ENCODE data around the gene CBX3.
"Not testable (repeated sequence)": the region's sequence is repeated elsewhere in the genome, so short reads cannot be mapped to it uniquely, and the experiment has no call there.

- TF ChIP-seq, protein P1, sequence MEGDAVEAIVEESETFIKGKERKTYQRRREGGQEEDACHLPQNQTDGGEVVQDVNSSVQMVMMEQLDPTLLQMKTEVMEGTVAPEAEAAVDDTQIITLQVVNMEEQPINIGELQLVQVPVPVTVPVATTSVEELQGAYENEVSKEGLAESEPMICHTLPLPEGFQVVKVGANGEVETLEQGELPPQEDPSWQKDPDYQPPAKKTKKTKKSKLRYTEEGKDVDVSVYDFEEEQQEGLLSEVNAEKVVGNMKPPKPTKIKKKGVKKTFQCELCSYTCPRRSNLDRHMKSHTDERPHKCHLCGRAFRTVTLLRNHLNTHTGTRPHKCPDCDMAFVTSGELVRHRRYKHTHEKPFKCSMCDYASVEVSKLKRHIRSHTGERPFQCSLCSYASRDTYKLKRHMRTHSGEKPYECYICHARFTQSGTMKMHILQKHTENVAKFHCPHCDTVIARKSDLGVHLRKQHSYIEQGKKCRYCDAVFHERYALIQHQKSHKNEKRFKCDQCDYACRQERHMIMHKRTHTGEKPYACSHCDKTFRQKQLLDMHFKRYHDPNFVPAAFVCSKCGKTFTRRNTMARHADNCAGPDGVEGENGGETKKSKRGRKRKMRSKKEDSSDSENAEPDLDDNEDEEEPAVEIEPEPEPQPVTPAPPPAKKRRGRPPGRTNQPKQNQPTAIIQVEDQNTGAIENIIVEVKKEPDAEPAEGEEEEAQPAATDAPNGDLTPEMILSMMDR (IDR thresholded peaks at IDR 0.05), result not testable (repeated sequence)
- not testable (repeated sequence) for TF ChIP-seq POLR2A (IDR thresholded peaks at IDR 0.05)
Measured at GRCh38 chr7:26152782-26153240, 48.7 kb upstream of the CBX3 start.

Data from prostate gland (tissue), 2 donors.